Superior temporal gyrus (tissue), 1 donor: Measurements from ENCODE around the gene SEPTIN3.

Experiments used
- DNase-seq: peaks from one replicate; pipeline ENCODE4 v3.0.0-alpha.2; 2016; ENCODE audit errors: extremely low spot score

SEPTIN3 gene

GRCh38 chr22:41976070-41976901 lies 7.0 kb downstream of the SEPTIN3 start:
- peak; percentile 39 for DNase-seq

GRCh38 chr22:41976961-41977566 lies 7.8 kb downstream of the SEPTIN3 start:
- no peak for DNase-seq

- DNase-seq, result no peak
Measured at GRCh38 chr22:41978732-41979131, 9.5 kb downstream of the SEPTIN3 start.

GRCh38 chr22:41979423-41980250 lies 10.4 kb downstream of the SEPTIN3 start:
- peak; percentile 32 for DNase-seq

- DNase-seq, result no peak
Measured at GRCh38 chr22:41982865-41983264, 13.6 kb downstream of the SEPTIN3 start.

- no peak for DNase-seq
Measured at GRCh38 chr22:41983513-41984405, 14.5 kb downstream of the SEPTIN3 start.

GRCh38 chr22:41987276-41987675 lies 18.0 kb downstream of the SEPTIN3 start:
- DNase-seq, result no peak

GRCh38 chr22:41989246-41989645 lies 20.0 kb downstream of the SEPTIN3 start:
- no peak for DNase-seq

GRCh38 chr22:41991111-41991510 lies 21.9 kb downstream of the SEPTIN3 start:
- DNase-seq, result no peak

- no peak for DNase-seq
Measured at GRCh38 chr22:41992496-41992895, 23.3 kb downstream of the SEPTIN3 start.

- DNase-seq, result no peak
Measured at GRCh38 chr22:41995211-41995610, 26.0 kb downstream of the SEPTIN3 start.

GRCh38 chr22:41996826-41997225 lies 27.6 kb downstream of the SEPTIN3 start:
- no peak for DNase-seq

GRCh38 chr22:41998361-41999261 lies 29.4 kb downstream of the SEPTIN3 start, which contains the start of gene WBP2NL:
Gene WBP2NL (plus strand): TSS chr22:41998788. CDS start chr22:41998819, 31 bp downstream.
- DNase-seq, result peak; percentile 86

- no peak for DNase-seq
Measured at GRCh38 chr22:42000466-42000865, 31.2 kb downstream of the SEPTIN3 start.

- DNase-seq, result no peak
Measured at GRCh38 chr22:42001121-42001520, 31.9 kb downstream of the SEPTIN3 start.

- DNase-seq, result no peak
Measured at GRCh38 chr22:42001706-42002105, 32.5 kb downstream of the SEPTIN3 start.

GRCh38 chr22:42007922-42008321 lies 38.7 kb downstream of the SEPTIN3 start:
- no peak for DNase-seq

GRCh38 chr22:42010778-42011177 lies 41.5 kb downstream of the SEPTIN3 start:
- no peak for DNase-seq

GRCh38 chr22:42013385-42013784 lies 44.1 kb downstream of the SEPTIN3 start:
- no peak for DNase-seq

GRCh38 chr22:42016111-42016510 lies 46.9 kb downstream of the SEPTIN3 start:
- no peak for DNase-seq
